HepG2 (cell line): Measurements from ENCODE around the gene RGN. TPM values are rescaled to one million over a fixed set of nuclear protein-coding genes. Genes with fewer than 3 reads are reported as not detected.

ENCODE experiments used
- ATAC-seq: fragments of 200-7000 bp; cut with Tn5 transposase; 3 replicates; pipeline ENCODE4 v1.9.1; 2020; ENCODE audit warnings: mild to moderate bottlenecking, moderate library complexity
- BruUV-seq: library from RNA; stranded (reverse); fragments of 400-500 nt; replicated peaks from 2 replicates; lab custom pipeline; 2021; lab: Mats Ljungman, UMichigan
- CTCF ChIA-PET: fragments of 300-600 bp; formaldehyde crosslinking; extraction: SDS; loops from one replicate; lab custom pipeline; 2021; ENCODE audit warnings: low total read pairs, inconsistent platforms, low intra/inter-chr PET ratio; lab: Yijun Ruan, JAX
- POLR2A ChIA-PET: fragments of 350-600 bp; sonication (Branson Sonifier 250); formaldehyde crosslinking; loops from one replicate; lab custom pipeline; 2020; ENCODE audit warnings: antibody characterized with exemption, inconsistent platforms; lab: Yijun Ruan, JAX
- DNase-seq: peaks from one replicate; pipeline ENCODE4 v3.0.0-alpha.2; 2015; ENCODE audit warnings: low spot score
- FAIRE-seq: peaks from 3 replicates; lab custom pipeline; 2011; peaks lifted over from hg19 to GRCh38; lab: Jason Lieb, UNC
- H2AFZ ChIP-seq: one replicate; pipeline ENCODE4 v1.6.1; 2011; ENCODE audit warnings: low read length, inconsistent platforms
- H3K27ac ChIP-seq: fragments of 300-600 bp; 3 replicates; pipeline ENCODE4 v1.8.0; 2011; ENCODE audit warnings: mixed run types, mild to moderate bottlenecking, mixed read lengths, low read length, inconsistent platforms; ENCODE audit not compliant: insufficient read depth; ENCODE audit errors: extremely low read length
- H3K27me3 ChIP-seq, 2 experiments: fragments of 200-600 bp in 1 of 2; 2 replicates in 1 of 2; 3 replicates in 1 of 2; pipeline versions ENCODE4 v1.6.0 to v1.8.0; 2011; ENCODE audit warnings: low read length in 2 of 2, mild to moderate bottlenecking in 2 of 2, moderate library complexity in 2 of 2, inconsistent platforms in 1 of 2; ENCODE audit not compliant: insufficient read depth in 2 of 2, control insufficient read depth in 1 of 2
- H3K36me3 ChIP-seq, 2 experiments: fragments of 200-600 bp in 1 of 2; replicated peaks in 1 of 2; 2 replicates in 1 of 2; 3 replicates in 1 of 2; pipeline versions ENCODE4 v1.5.1 to v1.8.0; 2011; ENCODE audit warnings: low read length in 2 of 2, inconsistent platforms in 1 of 2; ENCODE audit not compliant: insufficient read depth in 2 of 2, control insufficient read depth in 1 of 2
- H3K4me1 ChIP-seq: 2 replicates; pipeline ENCODE4 v1.5.1; 2012; ENCODE audit warnings: low read length, inconsistent platforms; ENCODE audit not compliant: insufficient read depth
- H3K4me2 ChIP-seq: 2 replicates; pipeline ENCODE4 v1.6.0; 2011; ENCODE audit warnings: low read depth, low read length, inconsistent platforms
- H3K4me3 ChIP-seq, 3 experiments: fragments of 200-600 bp in 1 of 3; sonication (generic), shearing (Covaris generic) in 1 of 3; replicated peaks in 1 of 3; 2 replicates each; pipeline ENCODE4 v1.5.1; 2011 to 2016; ENCODE audit warnings: low read length in 3 of 3, inconsistent platforms in 2 of 3, low read depth in 2 of 3, mild to moderate bottlenecking in 2 of 3, control low read depth in 1 of 3, mixed read lengths in 1 of 3; ENCODE audit not compliant: insufficient read depth in 1 of 3
- H3K79me2 ChIP-seq: one replicate; pipeline ENCODE4 v1.6.1; 2011; ENCODE audit warnings: low read length, inconsistent platforms; ENCODE audit not compliant: insufficient read depth
- H3K9ac ChIP-seq: 2 replicates; pipeline ENCODE4 v1.6.0; 2011; ENCODE audit warnings: mild to moderate bottlenecking, low read depth, low read length, inconsistent platforms; ENCODE audit not compliant: insufficient read depth
- H3K9me3 ChIP-seq: 2 replicates; pipeline ENCODE4 v1.5.1; 2012; ENCODE audit warnings: mild to moderate bottlenecking, low read length
- H4K20me1 ChIP-seq: 2 replicates; pipeline ENCODE4 v1.6.0; 2011; ENCODE audit warnings: inconsistent platforms, mild to moderate bottlenecking, low read length, moderate library complexity; ENCODE audit not compliant: insufficient read depth
- BRD4 ChIP-seq: sonication (generic); formaldehyde crosslinking; IDR thresholded peaks from 2 replicates; pipeline ENCODE4 v1.4.0; 2020; ENCODE audit warnings: missing genetic modification reagents
- ELF1 ChIP-seq: sonication (generic); formaldehyde crosslinking; IDR thresholded peaks from 2 replicates; pipeline ENCODE4 v1.4.0; 2020; ENCODE audit warnings: missing genetic modification reagents
- ELF4 ChIP-seq: sonication (generic); formaldehyde crosslinking; IDR thresholded peaks from 2 replicates; pipeline ENCODE4 v1.5.0; 2020; ENCODE audit warnings: missing genetic modification reagents, mild to moderate bottlenecking, moderate library complexity, borderline replicate concordance
- GABPA ChIP-seq, 2 experiments: IDR thresholded peaks; 2 replicates each; pipeline ENCODE4 v1.6.1; 2011 to 2016; ENCODE audit warnings: low read depth in 2 of 2, low read length in 1 of 2, missing biosample characterization in 1 of 2, missing genetic modification characterization in 1 of 2
- GATAD1 ChIP-seq: IDR thresholded peaks from 2 replicates; pipeline ENCODE4 v1.6.1; 2016; ENCODE audit warnings: missing genetic modification reagents, missing compliant biosample characterization
- HDAC2 ChIP-seq: sonication (generic); formaldehyde crosslinking; IDR thresholded peaks from 2 replicates; pipeline ENCODE4 v1.4.0; 2020; ENCODE audit warnings: missing genetic modification reagents
- HNRNPH1 ChIP-seq: fragments of 200-400 bp; formaldehyde crosslinking; optimal IDR thresholded peaks from 2 replicates; pipeline ENCODE3; 2017; ENCODE audit warnings: mild to moderate bottlenecking, low read depth, low read length
- KAT8 ChIP-seq: IDR thresholded peaks from 2 replicates; pipeline ENCODE4 v1.6.1; 2016; ENCODE audit warnings: missing genetic modification reagents, missing compliant biosample characterization
- KMT2A ChIP-seq: sonication (generic); formaldehyde crosslinking; IDR thresholded peaks from 2 replicates; pipeline ENCODE4 v1.4.0; 2020; ENCODE audit warnings: missing genetic modification reagents
- NFKBIZ ChIP-seq: IDR thresholded peaks from 2 replicates; pipeline ENCODE4 v1.6.1; 2018; ENCODE audit warnings: missing genetic modification reagents, missing compliant biosample characterization
- POLR2A ChIP-seq, 2 experiments: IDR thresholded peaks; 2 replicates each; pipeline ENCODE4 v1.6.1; 2011; ENCODE audit warnings: low read depth in 2 of 2, low read length in 2 of 2, mild to moderate bottlenecking in 1 of 2, moderate library complexity in 1 of 2; ENCODE audit not compliant: insufficient read depth in 1 of 2
- RFX5 ChIP-seq: IDR thresholded peaks from 2 replicates; pipeline ENCODE4 v1.6.1; 2011; ENCODE audit warnings: low read depth, low read length, improper control_type of control experiment
- SP2 ChIP-seq: sonication (generic); formaldehyde crosslinking; IDR thresholded peaks from 2 replicates; pipeline ENCODE4 v1.5.1; 2020; ENCODE audit warnings: mild to moderate bottlenecking, missing genetic modification reagents
- TBX2 ChIP-seq: sonication (generic); formaldehyde crosslinking; IDR thresholded peaks from 2 replicates; pipeline ENCODE4 v1.5.0; 2020; ENCODE audit warnings: missing genetic modification reagents, mild to moderate bottlenecking, borderline replicate concordance
- ZNF772 ChIP-seq: sonication (generic); formaldehyde crosslinking; IDR thresholded peaks from 2 replicates; pipeline ENCODE4 v1.5.0; 2020; ENCODE audit warnings: mild to moderate bottlenecking, missing genetic modification reagents
- WGBS: methylation state at CpG from one replicate; pipeline ENCODE4 v1.1.6; 2017; ENCODE audit warnings: low lambda C conversion rate; 5-methylcytosine and 5-hydroxymethylcytosine counted together
- in situ Hi-C: cut with HindIII; loops from 2 replicates; pipeline ENCODE4 v1.10.0; 2017; ENCODE audit warnings: low pct_unique_long_range_greater_than_20kb; ENCODE audit not compliant: extremely low pct_ligation_motif_present
- intact Hi-C: fragments of 100-400 bp; cut with micrococcal nuclease; formaldehyde crosslinking; loops from one replicate; pipeline ENCODE4 v1.10.0; 2022; ENCODE audit not compliant: unreplicated experiment
- polyA plus RNA-seq, 8 experiments: library from polyadenylated mRNA; depleted of rRNA in 3 of 8; stranded (reverse) in 7 of 8; unstranded in 1 of 8; fragments of >200 nt; fragmentation: Illumina TruSeq in 4 of 8; extraction: Trizol in 4 of 8; gene quantifications; 2 replicates each; pipeline versions ENCODE4 v1.2.1 to v1.2.3, GENCODE V29; 2011 to 2016; ENCODE audit warnings: low read depth in 4 of 8, missing spikeins in 1 of 8, mixed read lengths in 1 of 8; ENCODE audit not compliant: insufficient read depth in 1 of 8
- total RNA-seq, 5 experiments: library from RNA; depleted of rRNA; stranded (reverse); fragments of >200 nt; fragmentation: Illumina TruSeq; extraction: Trizol; gene quantifications; 2 replicates each; pipeline ENCODE4 v1.2.3, GENCODE V29; 2016; ENCODE audit warnings: low read depth in 1 of 5
- TF ChIP-seq, protein P1 (sequence below): sonication (generic); formaldehyde crosslinking; IDR thresholded peaks from 2 replicates; pipeline ENCODE4 v1.8.1; 2023; ENCODE audit warnings: mild to moderate bottlenecking, moderate library complexity, missing genetic modification reagents
- TF ChIP-seq, protein P2 (sequence below): sonication (generic); formaldehyde crosslinking; IDR thresholded peaks from 2 replicates; pipeline ENCODE4 v1.5.0; 2020; ENCODE audit warnings: mild to moderate bottlenecking, missing genetic modification reagents, borderline replicate concordance

RGN gene
- total and polyA plus RNA-seq, 2 of the 13 experiments (the other 11 are each of a cell fraction or from before 2014, with no cell fraction given) = 19.6 to 74.4 TPM

DNA sequence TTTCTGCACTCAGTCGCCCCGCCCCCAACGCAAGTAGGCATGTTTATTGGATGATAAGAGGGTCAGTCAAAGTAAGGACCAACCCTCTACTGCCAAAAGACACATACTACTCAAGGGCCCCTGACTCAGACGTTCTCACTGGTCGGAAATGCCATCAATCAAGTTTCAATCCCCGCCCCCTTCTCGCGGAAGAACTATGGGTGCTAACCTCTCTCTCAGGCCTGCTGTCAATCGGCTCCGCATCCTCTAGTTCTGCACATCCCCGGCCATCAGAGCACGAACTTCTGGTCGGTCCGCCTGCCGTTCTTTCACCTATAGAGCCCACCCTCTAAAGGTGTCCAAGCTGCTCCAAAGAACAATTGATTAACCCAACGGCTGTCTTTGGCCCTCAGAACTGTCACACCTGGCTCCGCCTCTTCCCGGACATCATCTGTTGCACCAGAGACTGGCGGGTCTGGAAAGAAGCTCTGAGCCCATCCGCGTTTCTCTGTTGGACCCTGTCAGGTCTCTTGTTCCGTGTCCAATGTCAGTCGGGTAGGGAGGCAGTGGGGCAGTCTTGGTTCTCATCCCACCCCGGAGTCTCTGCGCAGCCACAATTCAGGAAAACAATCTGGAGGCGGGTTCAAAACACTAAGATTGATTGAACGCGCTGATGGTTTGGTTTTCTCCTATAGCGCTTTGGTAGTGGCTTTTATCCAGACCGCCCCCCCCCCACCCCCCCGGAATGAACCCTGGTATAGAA lies 51.1 kb downstream of the RGN start:
- H3K4me1 ChIP-seq = no peaks in the 10 kb centered on the region
- no peaks in the 10 kb centered on the region for H3K36me3 ChIP-seq
- BruUV-seq = TSS peak; percentile 72
- DNase-seq (peak; percentile 90), FAIRE-seq (peak; percentile 97), ATAC-seq (peak; percentile 99)
- intact Hi-C loops (no loop called here), in situ Hi-C loops (no loop called here)
- peak overlapping the region; percentile 63 for H3K4me2 ChIP-seq
- no peaks in the 10 kb centered on the region for H3K9me3 ChIP-seq
- peak overlapping the region; percentile 54 for H2AFZ ChIP-seq
- CTCF ChIA-PET = no interaction called here
- peak overlapping the region; percentile 54 for H3K9ac ChIP-seq
- 3% methylated on average over 8 of the region's 31 CpGs for WGBS
- H3K27ac ChIP-seq = peak overlapping the region; percentile 73
- H3K79me2 ChIP-seq = no peaks in the 10 kb centered on the region
- peak overlapping the region; percentile 58 to 75 (median 65) for H3K4me3 ChIP-seq
- POLR2A ChIA-PET = interaction anchor here (0.6 to 4.3 kb wide), 7 partner anchors 11 to 61 kb away, joined by 3 to 35 read pairs (median 4); partner anchors contain the start of genes NDUFB11 and RBM10
- no peaks in the 10 kb centered on the region for H3K27me3 ChIP-seq
- H4K20me1 ChIP-seq = no peaks in the 10 kb centered on the region
- TF ChIP-seq ELF1 (CRISPR knock-in tag) = peak; percentile 34; the same call in 1 of the 2 replicates
- TF ChIP-seq, protein P1, sequence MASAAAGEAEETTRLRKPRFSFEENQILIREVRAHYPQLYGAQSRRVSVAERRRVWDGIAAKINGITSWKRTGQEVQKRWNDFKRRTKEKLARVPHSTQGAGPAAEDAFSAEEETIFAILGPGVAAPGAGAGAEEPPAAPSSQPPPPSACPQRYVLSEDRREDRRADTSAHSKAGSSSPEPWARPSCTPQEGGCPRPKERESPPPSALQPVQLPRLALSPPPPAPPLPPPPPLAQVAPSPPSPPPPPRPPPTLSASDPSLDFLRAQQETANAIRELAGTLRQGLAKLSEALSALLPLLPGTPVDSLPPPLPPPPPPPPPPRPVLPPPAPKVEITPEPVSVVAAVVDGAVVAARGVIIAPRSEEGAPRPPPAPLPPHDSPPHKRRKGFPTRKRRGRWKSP (CRISPR knock-in tag) = peak; percentile 29; the same call in 1 of the 2 replicates
- peak; percentile 35 to 47; a peak in 3 of 4 replicates for TF ChIP-seq POLR2A (IDR thresholded peaks at IDR 0.05; ENCODE audit: insufficient read depth in 1 of 2, low read depth in 2 of 2, low read length in 2 of 2)
- TF ChIP-seq, protein P2, sequence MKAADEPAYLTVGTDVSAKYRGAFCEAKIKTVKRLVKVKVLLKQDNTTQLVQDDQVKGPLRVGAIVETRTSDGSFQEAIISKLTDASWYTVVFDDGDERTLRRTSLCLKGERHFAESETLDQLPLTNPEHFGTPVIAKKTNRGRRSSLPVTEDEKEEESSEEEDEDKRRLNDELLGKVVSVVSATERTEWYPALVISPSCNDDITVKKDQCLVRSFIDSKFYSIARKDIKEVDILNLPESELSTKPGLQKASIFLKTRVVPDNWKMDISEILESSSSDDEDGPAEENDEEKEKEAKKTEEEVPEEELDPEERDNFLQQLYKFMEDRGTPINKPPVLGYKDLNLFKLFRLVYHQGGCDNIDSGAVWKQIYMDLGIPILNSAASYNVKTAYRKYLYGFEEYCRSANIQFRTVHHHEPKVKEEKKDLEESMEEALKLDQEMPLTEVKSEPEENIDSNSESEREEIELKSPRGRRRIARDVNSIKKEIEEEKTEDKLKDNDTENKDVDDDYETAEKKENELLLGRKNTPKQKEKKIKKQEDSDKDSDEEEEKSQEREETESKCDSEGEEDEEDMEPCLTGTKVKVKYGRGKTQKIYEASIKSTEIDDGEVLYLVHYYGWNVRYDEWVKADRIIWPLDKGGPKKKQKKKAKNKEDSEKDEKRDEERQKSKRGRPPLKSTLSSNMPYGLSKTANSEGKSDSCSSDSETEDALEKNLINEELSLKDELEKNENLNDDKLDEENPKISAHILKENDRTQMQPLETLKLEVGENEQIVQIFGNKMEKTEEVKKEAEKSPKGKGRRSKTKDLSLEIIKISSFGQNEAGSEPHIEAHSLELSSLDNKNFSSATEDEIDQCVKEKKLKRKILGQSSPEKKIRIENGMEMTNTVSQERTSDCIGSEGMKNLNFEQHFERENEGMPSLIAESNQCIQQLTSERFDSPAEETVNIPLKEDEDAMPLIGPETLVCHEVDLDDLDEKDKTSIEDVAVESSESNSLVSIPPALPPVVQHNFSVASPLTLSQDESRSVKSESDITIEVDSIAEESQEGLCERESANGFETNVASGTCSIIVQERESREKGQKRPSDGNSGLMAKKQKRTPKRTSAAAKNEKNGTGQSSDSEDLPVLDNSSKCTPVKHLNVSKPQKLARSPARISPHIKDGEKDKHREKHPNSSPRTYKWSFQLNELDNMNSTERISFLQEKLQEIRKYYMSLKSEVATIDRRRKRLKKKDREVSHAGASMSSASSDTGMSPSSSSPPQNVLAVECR (CRISPR knock-in tag) = peak; percentile 74; the same call in 1 of the 2 replicates
- TF ChIP-seq TBX2 = peak; percentile 21; the same call in 1 of the 2 replicates
- TF ChIP-seq HNRNPH1 = no peak
- peak; percentile 44; the same call in 1 of the 2 replicates for TF ChIP-seq GATAD1
- TF ChIP-seq ZNF772 (CRISPR knock-in tag) = no peak
- TF ChIP-seq HDAC2 = 0 out of 2 replicates have a peak, but pooled peaks have one; percentile 20
- TF ChIP-seq ELF4 (CRISPR knock-in tag) = 0 out of 2 replicates have a peak, but pooled peaks have one; percentile 52
- TF ChIP-seq BRD4 = no peak
- TF ChIP-seq KAT8 (CRISPR knock-in tag) = peak; percentile 55; the same call in 1 of the 2 replicates
- TF ChIP-seq GABPA (IDR thresholded peaks at IDR 0.05; ENCODE audit: low read depth, low read length) = peak; percentile 22; the same call in 1 of the 2 replicates
- peak; percentile 73 for TF ChIP-seq GABPA (CRISPR knock-in tag; IDR thresholded peaks at IDR 0.05; ENCODE audit: low read depth)
- TF ChIP-seq RFX5 = peak; percentile 24; the same call in 1 of the 2 replicates
- TF ChIP-seq KMT2A (CRISPR knock-in tag) = no peak
- TF ChIP-seq NFKBIZ (CRISPR knock-in tag) = no peak
- peak; percentile 97 for TF ChIP-seq SP2
